IPS-15b (cell line): ENCODE results near the gene B4GALT3.

Source experiments
- H3K27me3 ChIP-seq: one replicate; pipeline ENCODE4 v1.6.1; 2013; ENCODE audit warnings: low read length; ENCODE audit not compliant: control insufficient read depth, insufficient read depth
- H3K36me3 ChIP-seq: one replicate; pipeline ENCODE4 v1.6.1; 2013; ENCODE audit warnings: low read length; ENCODE audit not compliant: control insufficient read depth, insufficient read depth
- H3K4me1 ChIP-seq: one replicate; pipeline ENCODE4 v1.6.1; 2013; ENCODE audit warnings: mild to moderate bottlenecking, low read length; ENCODE audit not compliant: control insufficient read depth, insufficient read depth
- H3K4me3 ChIP-seq: one replicate; pipeline ENCODE4 v1.5.1; 2013; ENCODE audit warnings: low read depth, low read length
- H3K9ac ChIP-seq: one replicate; pipeline ENCODE4 v1.6.1; 2013; ENCODE audit warnings: low read depth, mild to moderate bottlenecking, low read length
- H3K9me3 ChIP-seq: one replicate; pipeline ENCODE4 v1.6.1; 2013; ENCODE audit warnings: mild to moderate bottlenecking, low read length; ENCODE audit not compliant: control insufficient read depth, insufficient read depth

Gene B4GALT3

GRCh38 chr1:161164901-161165610 is 12.3 kb downstream of the B4GALT3 start:
- Histone ChIP-seq H3K9me3 (no peaks in the 10 kb centered on the region), H3K27me3 (no peaks in the 10 kb centered on the region), H3K4me1 (no peaks in the 10 kb centered on the region), H3K9ac (peak overlapping the region; percentile 37), H3K4me3 (peak overlapping the region; percentile 96), H3K36me3 (peaks cover 17% of the 10 kb centered on the region)

- Histone ChIP-seq H3K27me3 (no peaks in the 10 kb centered on the region), H3K9ac (no peak overlapping the region), H3K4me3 (no peak overlapping the region), H3K4me1 (no peaks in the 10 kb centered on the region), H3K9me3 (no peaks in the 10 kb centered on the region), H3K36me3 (peaks cover 10% of the 10 kb centered on the region)
Measured at GRCh38 chr1:161163793-161164192, 13.5 kb downstream of the B4GALT3 start.

GRCh38 chr1:161162806-161163205 is 14.5 kb downstream of the B4GALT3 start:
- no peak overlapping the region for H3K9ac ChIP-seq
- no peak overlapping the region for H3K4me3 ChIP-seq
- peaks cover 10% of the 10 kb centered on the region for H3K36me3 ChIP-seq
- H3K27me3 ChIP-seq = no peaks in the 10 kb centered on the region
- H3K9me3 ChIP-seq = no peaks in the 10 kb centered on the region
- H3K4me1 ChIP-seq = no peaks in the 10 kb centered on the region

GRCh38 chr1:161162052-161162451 is 15.3 kb downstream of the B4GALT3 start:
- no peak overlapping the region for H3K4me3 ChIP-seq
- no peaks in the 10 kb centered on the region for H3K9me3 ChIP-seq
- no peaks in the 10 kb centered on the region for H3K27me3 ChIP-seq
- no peaks in the 10 kb centered on the region for H3K4me1 ChIP-seq
- H3K9ac ChIP-seq = no peak overlapping the region
- H3K36me3 ChIP-seq = peaks cover 10% of the 10 kb centered on the region

- no peaks in the 10 kb centered on the region for H3K27me3 ChIP-seq
- no peak overlapping the region for H3K4me3 ChIP-seq
- H3K4me1 ChIP-seq = no peaks in the 10 kb centered on the region
- H3K9ac ChIP-seq = no peak overlapping the region
- H3K9me3 ChIP-seq = no peaks in the 10 kb centered on the region
- peaks cover 10% of the 10 kb centered on the region for H3K36me3 ChIP-seq
Measured at GRCh38 chr1:161161652-161162051, 15.7 kb downstream of the B4GALT3 start.

- H3K27me3 ChIP-seq = no peaks in the 10 kb centered on the region
- no peaks in the 10 kb centered on the region for H3K9me3 ChIP-seq
- H3K9ac ChIP-seq = no peak overlapping the region
- H3K4me3 ChIP-seq = no peak overlapping the region
- no peaks in the 10 kb centered on the region for H3K4me1 ChIP-seq
- peaks cover 10% of the 10 kb centered on the region for H3K36me3 ChIP-seq
Measured at GRCh38 chr1:161160671-161161145, 16.6 kb downstream of the B4GALT3 start.

- Histone ChIP-seq H3K4me3 (peak overlapping the region; percentile 60), H3K4me1 (no peaks in the 10 kb centered on the region), H3K9ac (peak overlapping the region; percentile 80), H3K36me3 (peaks cover 10% of the 10 kb centered on the region), H3K9me3 (no peaks in the 10 kb centered on the region), H3K27me3 (no peaks in the 10 kb centered on the region)
Measured at GRCh38 chr1:161159913-161160243, 17.4 kb downstream of the B4GALT3 start.

GRCh38 chr1:161159087-161159912 is 18.0 kb downstream of the B4GALT3 start, which contains the start of gene USP21:
USP21 (plus strand) TSS chr1:161159500; CDS start chr1:161160641, 1,141 bp downstream.
- Histone ChIP-seq H3K9me3 (no peaks in the 10 kb centered on the region), H3K27me3 (no peaks in the 10 kb centered on the region), H3K36me3 (peaks cover 10% of the 10 kb centered on the region), H3K9ac (peak within 1 kb of the TSS; percentile 80), H3K4me3 (peak within 1 kb of the TSS; percentile 60), H3K4me1 (no peaks in the 10 kb centered on the region)

- peaks cover 7% of the 10 kb centered on the region for H3K36me3 ChIP-seq
- no peak overlapping the region for H3K9ac ChIP-seq
- H3K4me1 ChIP-seq = no peaks in the 10 kb centered on the region
- no peaks in the 10 kb centered on the region for H3K9me3 ChIP-seq
- peak overlapping the region; percentile 60 for H3K4me3 ChIP-seq
- H3K27me3 ChIP-seq = no peaks in the 10 kb centered on the region
Measured at GRCh38 chr1:161158316-161159010, 18.8 kb downstream of the B4GALT3 start.

GRCh38 chr1:161157867-161158266 is 19.4 kb downstream of the B4GALT3 start:
- H3K9ac ChIP-seq = no peak overlapping the region
- H3K9me3 ChIP-seq = no peaks in the 10 kb centered on the region
- H3K4me3 ChIP-seq = no peak overlapping the region
- no peaks in the 10 kb centered on the region for H3K4me1 ChIP-seq
- H3K27me3 ChIP-seq = no peaks in the 10 kb centered on the region
- H3K36me3 ChIP-seq = peaks cover 5% of the 10 kb centered on the region

- Histone ChIP-seq H3K4me3 (peak within 1 kb of the TSS; percentile 92), H3K36me3 (no peaks in the 10 kb centered on the region), H3K4me1 (no peaks in the 10 kb centered on the region), H3K9me3 (no peaks in the 10 kb centered on the region), H3K27me3 (no peaks in the 10 kb centered on the region), H3K9ac (peak within 1 kb of the TSS; percentile 98)
Measured at GRCh38 chr1:161153682-161154337, 23.5 kb downstream of the B4GALT3 start, which contains the start of gene UFC1. UFC1 (plus strand) TSS chr1:161153978; CDS start chr1:161153998, 20 bp downstream.
